Lower lobe of right lung (tissue), 2 donors: ENCODE results near the gene WNK2. TPM values are rescaled to one million over a fixed set of nuclear protein-coding genes. Genes with fewer than 3 reads are reported as not detected.
A peak's percentile ranks its signal among the peaks of the same experiment; 100 is the strongest.

Experiments used
- ATAC-seq, 2 donors: fragments of 200-7000 bp; cut with Tn5 transposase; one replicate each; pipeline ENCODE4 v1.9.1; 2020 to 2022; ENCODE audit warnings: mild to moderate bottlenecking in 2 of 2, moderate library complexity in 2 of 2
- DNase-seq: peaks from one replicate; pipeline ENCODE4 v3.0.0-alpha.2; 2020
- H3K27ac ChIP-seq: fragments of 200-600 bp; one replicate; pipeline ENCODE4 v1.8.0; 2022
- H3K27me3 ChIP-seq: fragments of 200-600 bp; one replicate; pipeline ENCODE4 v1.8.0; 2022; ENCODE audit warnings: low read depth
- H3K36me3 ChIP-seq: fragments of 200-600 bp; one replicate; pipeline ENCODE4 v1.8.0; 2022; ENCODE audit warnings: mild to moderate bottlenecking
- H3K4me1 ChIP-seq: fragments of 200-600 bp; one replicate; pipeline ENCODE4 v1.8.0; 2022
- H3K4me3 ChIP-seq: fragments of 200-600 bp; one replicate; pipeline ENCODE4 v1.8.0; 2022; ENCODE audit warnings: mild to moderate bottlenecking
- H3K9me3 ChIP-seq: fragments of 200-600 bp; one replicate; pipeline ENCODE4 v1.8.0; 2022
- CTCF ChIP-seq: fragments of 200-600 bp; IDR thresholded peaks from one replicate; pipeline ENCODE4 v1.8.0; 2022; ENCODE audit warnings: antibody characterized with exemption, mild to moderate bottlenecking
- intact Hi-C: fragments of 100-400 bp; cut with DNase I; formaldehyde crosslinking; loops from one replicate; pipeline ENCODE4 v1.11.0; 2022
- total RNA-seq: library from RNA; stranded (reverse); fragmentation: NEBNext Ultra II Directional; extraction: Animal tissue kit (Norgen Biotek cat#: 25700); gene quantifications from one replicate; pipeline ENCODE4 v1.2.1, GENCODE V29; 2021
- donor health status: DM: no; HTN: yes; CAD: no; lungs with severe emphysema.

WNK2 gene
- total RNA-seq, 1 donor from 2014 or later: 7.7 TPM

- Histone ChIP-seq H3K4me1 (peaks cover 3% of the 10 kb centered on the region), H3K27ac (no peak overlapping the region), H3K9me3 (no peaks in the 10 kb centered on the region), H3K27me3 (peaks cover 4% of the 10 kb centered on the region), H3K36me3 (no peaks in the 10 kb centered on the region), H3K4me3 (no peak overlapping the region)
- ATAC-seq (no peak), DNase-seq (no peak)
- no peak for TF ChIP-seq CTCF
- intact Hi-C loops: no loop called here
Observed at GRCh38 chr9:93299418-93300174, 115.7 kb downstream of the WNK2 start.

- intact Hi-C loops: no loop called here
- no peak for TF ChIP-seq CTCF
- H3K27me3 ChIP-seq: no peaks in the 10 kb centered on the region
- ATAC-seq (no peak), DNase-seq (no peak)
- H3K27ac ChIP-seq: no peak overlapping the region
- no peaks in the 10 kb centered on the region for H3K9me3 ChIP-seq
- no peaks in the 10 kb centered on the region for H3K36me3 ChIP-seq
- H3K4me1 ChIP-seq: peaks cover 3% of the 10 kb centered on the region
- no peak overlapping the region for H3K4me3 ChIP-seq
Observed at GRCh38 chr9:93300175-93300572, 116.2 kb downstream of the WNK2 start.

- Histone ChIP-seq H3K27me3 (no peaks in the 10 kb centered on the region), H3K4me1 (peaks cover 3% of the 10 kb centered on the region), H3K4me3 (no peak overlapping the region), H3K9me3 (no peaks in the 10 kb centered on the region), H3K36me3 (no peaks in the 10 kb centered on the region), H3K27ac (no peak overlapping the region)
- intact Hi-C loops: no loop called here
- TF ChIP-seq CTCF: no peak
- ATAC-seq (no peak), DNase-seq (no peak)
Observed at GRCh38 chr9:93300585-93301081, 116.7 kb downstream of the WNK2 start.

GRCh38 chr9:93301291-93301811 lies 117.4 kb downstream of the WNK2 start:
- no peak for TF ChIP-seq CTCF
- H3K36me3 ChIP-seq: no peaks in the 10 kb centered on the region
- no peak overlapping the region for H3K27ac ChIP-seq
- no peak overlapping the region for H3K4me3 ChIP-seq
- DNase-seq (peak; percentile 39), ATAC-seq (no peak)
- no peaks in the 10 kb centered on the region for H3K9me3 ChIP-seq
- intact Hi-C loops: no loop called here
- no peaks in the 10 kb centered on the region for H3K27me3 ChIP-seq
- peaks cover 3% of the 10 kb centered on the region for H3K4me1 ChIP-seq

GRCh38 chr9:93301911-93302541 lies 118.1 kb downstream of the WNK2 start:
- Histone ChIP-seq H3K27me3 (no peaks in the 10 kb centered on the region), H3K9me3 (no peaks in the 10 kb centered on the region), H3K27ac (no peak overlapping the region), H3K4me1 (peaks cover 3% of the 10 kb centered on the region), H3K4me3 (no peak overlapping the region), H3K36me3 (no peaks in the 10 kb centered on the region)
- no peak for ATAC-seq
- no peak for TF ChIP-seq CTCF
- intact Hi-C loops: no loop called here
- peak; percentile 37 for DNase-seq
